GM12878 (cell line): Measurements from ENCODE around the gene LRRC63. TPM values are rescaled to one million over a fixed set of nuclear protein-coding genes. Genes with fewer than 3 reads are reported as not detected.

Experiments
- ATAC-seq: fragments of 200-7000 bp; cut with Tn5 transposase; 3 replicates; pipeline ENCODE4 v1.9.1; 2020; ENCODE audit warnings: mild to moderate bottlenecking, moderate library complexity
- BruUV-seq: library from RNA; stranded (reverse); fragments of 400-500 nt; replicated peaks from 2 replicates; lab custom pipeline; 2021; lab: Mats Ljungman, UMichigan
- CTCF ChIA-PET: fragments of 300-600 bp; sonication (Branson Sonifier 250); formaldehyde crosslinking; extraction: SDS; loops from one replicate; lab custom pipeline; 2021; ENCODE audit warnings: inconsistent platforms; lab: Yijun Ruan, JAX
- POLR2A ChIA-PET: fragments of 350-600 bp; formaldehyde crosslinking; extraction: SDS; loops from one replicate; lab custom pipeline; 2021; ENCODE audit warnings: inconsistent platforms; lab: Charles Lee
- RAD21 ChIA-PET: fragments of 300-600 bp; sonication (Branson Sonifier 250); formaldehyde crosslinking; loops from one replicate; lab custom pipeline; 2023; ENCODE audit warnings: antibody characterized with exemption; ENCODE audit not compliant: unreplicated experiment; lab: Charles Lee
- SMC1A ChIA-PET: fragments of 300-600 bp; sonication (Branson Sonifier 250); formaldehyde crosslinking; loops from one replicate; lab custom pipeline; 2023; ENCODE audit not compliant: unreplicated experiment, uncharacterized antibody; lab: Charles Lee
- DNase-seq: peaks from one replicate; pipeline ENCODE4 v3.0.0-alpha.2; 2011; ENCODE audit warnings: low read depth, low spot score
- FAIRE-seq: peaks from 3 replicates; lab custom pipeline; 2011; peaks lifted over from hg19 to GRCh38; lab: Jason Lieb, UNC
- H2AFZ ChIP-seq: 2 replicates; pipeline ENCODE4 v1.6.0; 2011; ENCODE audit warnings: low read depth, low read length, control low read depth; ENCODE audit not compliant: control insufficient read depth
- H3K27ac ChIP-seq: 2 replicates; pipeline ENCODE4 v1.5.1; 2011; ENCODE audit warnings: control low read depth; ENCODE audit not compliant: control insufficient read depth, insufficient read depth
- H3K27me3 ChIP-seq, 2 experiments: replicated peaks in 1 of 2; 2 replicates each; pipeline versions ENCODE4 v1.6.0 to v1.6.1; 2011; ENCODE audit warnings: low read length in 1 of 2; ENCODE audit not compliant: control insufficient read depth in 2 of 2, insufficient read depth in 2 of 2
- H3K36me3 ChIP-seq, 2 experiments: 2 replicates each; pipeline ENCODE4 v1.5.1; 2011; ENCODE audit warnings: low read length in 1 of 2; ENCODE audit not compliant: control insufficient read depth in 2 of 2, insufficient read depth in 2 of 2
- H3K4me1 ChIP-seq: 2 replicates; pipeline ENCODE4 v1.6.1; 2011; ENCODE audit warnings: mild to moderate bottlenecking, low read length, moderate library complexity, mixed read lengths; ENCODE audit not compliant: control insufficient read depth, insufficient read depth
- H3K4me2 ChIP-seq: 2 replicates; pipeline ENCODE4 v1.6.0; 2011; ENCODE audit warnings: control low read depth; ENCODE audit not compliant: control insufficient read depth, insufficient read depth
- H3K4me3 ChIP-seq: fragments of 200-600 bp; sonication (generic); 2 replicates; pipeline ENCODE4 v1.5.1; 2016
- H3K79me2 ChIP-seq: 2 replicates; pipeline ENCODE4 v1.6.0; 2011; ENCODE audit warnings: low read length; ENCODE audit not compliant: control insufficient read depth, insufficient read depth
- H3K9ac ChIP-seq: 2 replicates; pipeline ENCODE4 v1.8.0; 2011; ENCODE audit warnings: low read length, control low read depth, mixed read lengths; ENCODE audit not compliant: control insufficient read depth, insufficient read depth
- H3K9me3 ChIP-seq: replicated peaks from 3 replicates; pipeline ENCODE4 v1.5.1; 2011; ENCODE audit warnings: mild to moderate bottlenecking, low read length; ENCODE audit not compliant: control insufficient read depth, insufficient read depth
- H4K20me1 ChIP-seq: 2 replicates; pipeline ENCODE4 v1.6.0; 2011; ENCODE audit not compliant: control insufficient read depth, insufficient read depth
- BMI1 ChIP-seq: fragments of 450-650 bp; IDR thresholded peaks from 2 replicates; pipeline ENCODE4 v1.6.1; 2016; ENCODE audit warnings: mild to moderate bottlenecking, moderate library complexity, borderline replicate concordance
- CHD4 ChIP-seq: fragments of 200-600 bp; sonication (generic); IDR thresholded peaks from 2 replicates; pipeline ENCODE4 v1.6.1; 2016; ENCODE audit warnings: mild to moderate bottlenecking
- GABPA ChIP-seq: IDR thresholded peaks from 2 replicates; pipeline ENCODE4 v1.6.1; 2014; ENCODE audit warnings: antibody characterized with exemption, low read depth, mild to moderate bottlenecking, inconsistent platforms
- IKZF2 ChIP-seq, 2 experiments: fragments of 450-650 bp; IDR thresholded peaks; 2 replicates each; pipeline ENCODE4 v1.6.1; 2017; ENCODE audit warnings: mild to moderate bottlenecking in 2 of 2, moderate library complexity in 2 of 2
- SIX5 ChIP-seq: IDR thresholded peaks from 2 replicates; pipeline ENCODE4 v1.6.1; 2011; ENCODE audit warnings: mild to moderate bottlenecking, low read depth, low read length, moderate library complexity; ENCODE audit not compliant: severe bottlenecking
- SMAD5 ChIP-seq: IDR thresholded peaks from 2 replicates; pipeline ENCODE4 v1.6.1; 2016; ENCODE audit warnings: antibody characterized with exemption, low read depth
- SRF ChIP-seq, 2 experiments: IDR thresholded peaks; 2 replicates each; pipeline ENCODE4 v1.6.1; 2011; ENCODE audit warnings: low read depth in 2 of 2, low read length in 2 of 2, mild to moderate bottlenecking in 1 of 2, moderate library complexity in 1 of 2
- WGBS: methylation state at CpG from one replicate; pipeline ENCODE4 v1.1.6; 2016; ENCODE audit warnings: low lambda C conversion rate; ENCODE audit not compliant: insufficient replicate concordance, insufficient coverage; ENCODE audit errors: missing lambda C conversion rate; 5-methylcytosine and 5-hydroxymethylcytosine counted together
- in situ Hi-C: fragments of 300-500 bp; cut with MboI; formaldehyde crosslinking; loops from 9 replicates; pipeline ENCODE4 v1.14.3; 2018; ENCODE audit warnings: mixed read lengths
- intact Hi-C: fragments of 100-400 bp; cut with micrococcal nuclease; formaldehyde crosslinking; loops from one replicate; pipeline ENCODE4 v1.14.2; 2022; ENCODE audit not compliant: unreplicated experiment
- polyA plus RNA-seq, 11 experiments: library from polyadenylated mRNA; depleted of rRNA in 4 of 11; unstranded in 6 of 11; stranded (reverse) in 5 of 11; fragments of >200 nt; fragmentation: Nextera tagmentation in 4 of 11; fragmentation: Illumina TruSeq in 1 of 11; extraction: Ambion mirVana in 4 of 11; extraction: Trizol in 1 of 11; gene quantifications; 1 replicate in 1 of 11; 2 replicates in 10 of 11; pipeline versions ENCODE4 v1.2.1 to v1.2.3, GENCODE V29; 2011 to 2016; ENCODE audit warnings: inconsistent platforms in 2 of 11, missing spikeins in 2 of 11, low read depth in 1 of 11
- total RNA-seq, 4 experiments: library from RNA; depleted of rRNA in 3 of 4; stranded (reverse); fragments of >200 nt in 3 of 4; fragmentation: Illumina TruSeq in 1 of 4; extraction: Trizol in 1 of 4; gene quantifications; 2 replicates each; pipeline versions ENCODE4 v1.2.1 to v1.2.3, GENCODE V29; 2013 to 2021
- TF ChIP-seq, protein P1 (sequence below): fragments of 450-650 bp; IDR thresholded peaks from 2 replicates; pipeline ENCODE4 v1.6.1; 2018; ENCODE audit warnings: borderline replicate concordance, mild to moderate bottlenecking; ENCODE audit not compliant: partially characterized antibody

LRRC63 gene
- total and polyA plus RNA-seq, 10 of the 15 experiments (the other 5 are each of a cell fraction or from before 2014, with no cell fraction given) = 0.34 to 0.98 (median 0.76) TPM; not detected in 1

DNA sequence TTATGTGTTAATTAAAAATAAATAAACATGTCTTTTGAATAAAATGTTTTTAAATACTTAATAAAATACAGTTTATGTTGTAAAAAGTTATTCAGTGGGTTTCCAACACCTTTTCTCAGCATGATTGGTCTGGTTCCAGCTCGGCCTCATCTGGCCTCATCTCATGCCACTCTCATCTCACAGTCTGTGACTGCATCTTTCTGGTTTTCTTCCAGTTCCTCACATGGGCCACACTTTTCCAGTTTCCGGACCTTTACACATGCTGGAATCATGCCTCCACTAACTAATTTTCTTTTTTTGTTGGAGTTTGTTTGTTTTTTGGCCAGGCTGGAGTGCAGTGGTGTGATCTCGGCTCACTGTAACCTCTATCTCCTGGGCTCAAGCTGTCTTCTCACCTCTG, 92.8 kb downstream of the LRRC63 start:
- ChIA-PET RAD21 (no interaction called here), SMC1A (interaction anchor here (1.0 to 1.8 kb wide), 3 partner anchors 9 to 17 kb away, joined by 4 to 5 read pairs (median 4); no protein-coding TSS in a partner anchor), POLR2A (interaction anchor here (0.5 kb wide), 1 partner anchor 253 kb away, joined by 3 read pairs; no protein-coding TSS in a partner anchor), CTCF (interaction anchor here (0.7 to 1.1 kb wide), 2 partner anchors 17 to 320 kb away, joined by 3 to 5 read pairs; no protein-coding TSS in a partner anchor)
- ATAC-seq (no peak), FAIRE-seq (no peak), DNase-seq (no peak)
- Histone ChIP-seq H3K27ac (no peak overlapping the region), H4K20me1 (no peaks in the 10 kb centered on the region), H3K4me2 (no peak overlapping the region), H3K4me3 (no peak overlapping the region), H3K36me3 (no peaks in the 10 kb centered on the region), H3K9ac (no peak overlapping the region), H3K27me3 (no peaks in the 10 kb centered on the region), H3K79me2 (no peaks in the 10 kb centered on the region), H3K9me3 (peaks cover 1% of the 10 kb centered on the region; the same call in 1 of the 3 replicates), H2AFZ (no peak overlapping the region), H3K4me1 (no peaks in the 10 kb centered on the region)
- BruUV-seq = no TSS peak
- intact Hi-C loops = no loop called here
- WGBS = 56% methylated on average over 3 of the region's 3 CpGs
- in situ Hi-C loops = no loop called here
- TF ChIP-seq, protein P1, sequence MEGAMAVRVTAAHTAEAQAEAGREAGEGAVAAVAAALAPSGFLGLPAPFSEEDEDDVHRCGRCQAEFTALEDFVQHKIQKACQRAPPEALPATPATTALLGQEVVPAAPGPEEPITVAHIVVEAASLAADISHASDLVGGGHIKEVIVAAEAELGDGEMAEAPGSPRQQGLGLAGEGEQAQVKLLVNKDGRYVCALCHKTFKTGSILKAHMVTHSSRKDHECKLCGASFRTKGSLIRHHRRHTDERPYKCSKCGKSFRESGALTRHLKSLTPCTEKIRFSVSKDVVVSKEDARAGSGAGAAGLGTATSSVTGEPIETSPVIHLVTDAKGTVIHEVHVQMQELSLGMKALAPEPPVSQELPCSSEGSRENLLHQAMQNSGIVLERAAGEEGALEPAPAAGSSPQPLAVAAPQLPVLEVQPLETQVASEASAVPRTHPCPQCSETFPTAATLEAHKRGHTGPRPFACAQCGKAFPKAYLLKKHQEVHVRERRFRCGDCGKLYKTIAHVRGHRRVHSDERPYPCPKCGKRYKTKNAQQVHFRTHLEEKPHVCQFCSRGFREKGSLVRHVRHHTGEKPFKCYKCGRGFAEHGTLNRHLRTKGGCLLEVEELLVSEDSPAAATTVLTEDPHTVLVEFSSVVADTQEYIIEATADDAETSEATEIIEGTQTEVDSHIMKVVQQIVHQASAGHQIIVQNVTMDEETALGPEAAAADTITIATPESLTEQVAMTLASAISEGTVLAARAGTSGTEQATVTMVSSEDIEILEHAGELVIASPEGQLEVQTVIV = no peak
- TF ChIP-seq BMI1 = no peak
- no peak for TF ChIP-seq SIX5
- TF ChIP-seq CHD4 = no peak
- TF ChIP-seq GABPA = no peak
- TF ChIP-seq IKZF2 (IDR thresholded peaks at IDR 0.05) = no peak
- TF ChIP-seq SMAD5 = no peak
- TF ChIP-seq SRF (IDR thresholded peaks at IDR 0.05; ENCODE audit: low read depth in 2 of 2, low read length in 2 of 2) = no peak
